Prostate gland (tissue), 2 donors: ENCODE measurements around the gene VAMP5. TPM values are rescaled to one million over a fixed set of nuclear protein-coding genes. Genes with fewer than 3 reads are reported as not detected.

Experiments
- DNase-seq: peaks from one replicate; pipeline ENCODE4 v3.0.0-alpha.2; 2019; ENCODE audit warnings: low spot score
- H3K27ac ChIP-seq, 2 donors: fragments of 200-600 bp; sonication (generic); 2 replicates each; pipeline ENCODE4 v1.5.1; 2017 to 2019
- H3K27me3 ChIP-seq: fragments of 200-600 bp; sonication (generic); replicated peaks from 2 replicates; pipeline ENCODE4 v1.5.1; 2019; ENCODE audit not compliant: insufficient read depth
- H3K36me3 ChIP-seq, 2 donors: fragments of 200-600 bp; sonication (generic); 1 replicate in 1 of 2; 2 replicates in 1 of 2; pipeline versions ENCODE4 v1.5.1 to v1.8.1; 2017 to 2019
- H3K4me1 ChIP-seq: fragments of 200-600 bp; sonication (generic); replicated peaks from 2 replicates; pipeline ENCODE4 v1.5.1; 2019
- H3K4me3 ChIP-seq, 2 donors: fragments of 200-600 bp; sonication (generic); 2 replicates each; pipeline ENCODE4 v1.5.1; 2017 to 2019
- H3K9me3 ChIP-seq: fragments of 200-600 bp; sonication (generic); 2 replicates; pipeline ENCODE4 v1.5.1; 2017
- CTCF ChIP-seq, 4 experiments: fragments of 200-600 bp in 2 of 4; fragments of 450-650 bp in 2 of 4; sonication (generic) in 2 of 4; IDR thresholded peaks; 1 replicate in 3 of 4; 2 replicates in 1 of 4; pipeline ENCODE4 v1.5.1; 2016 to 2019; ENCODE audit warnings: antibody characterized with exemption in 4 of 4, mild to moderate bottlenecking in 2 of 4, moderate library complexity in 2 of 4
- POLR2A ChIP-seq: fragments of 450-650 bp; IDR thresholded peaks from one replicate; pipeline ENCODE4 v1.6.1; 2016; ENCODE audit warnings: antibody characterized with exemption, mild to moderate bottlenecking
- POLR2AphosphoS5 ChIP-seq: sonication (generic); formaldehyde crosslinking; IDR thresholded peaks from one replicate; pipeline ENCODE4 v1.6.1; 2017; ENCODE audit warnings: antibody characterized with exemption
- WGBS: methylation state at CpG from one replicate; pipeline ENCODE4 v1.1.5; 2018; 5-methylcytosine and 5-hydroxymethylcytosine counted together
- intact Hi-C: fragments of 100-400 bp; cut with DNase I; formaldehyde crosslinking; loops from one replicate; pipeline ENCODE4 v1.14.2; 2022
- total RNA-seq, 2 donors: library from RNA; depleted of rRNA; stranded (reverse); fragments of >200 nt; gene quantifications; one replicate each; pipeline ENCODE4 v1.1.0, GENCODE V29; 2016

Gene VAMP5, protein sequence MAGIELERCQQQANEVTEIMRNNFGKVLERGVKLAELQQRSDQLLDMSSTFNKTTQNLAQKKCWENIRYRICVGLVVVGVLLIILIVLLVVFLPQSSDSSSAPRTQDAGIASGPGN
- total RNA-seq: 10 to 100 TPM in 1 of 2 donors, 1 to 10 TPM in 1; 8.4 to 27.0 TPM

GRCh38 chr2:85584354-85584856 is at the start of gene VAMP5:
Gene VAMP5, plus strand, starts transcription at chr2:85584431. Its CDS starts 60 bp downstream, at chr2:85584491.
- H3K4me1 ChIP-seq: peaks cover 13% of the 10 kb centered on the region
- H3K4me3 ChIP-seq: peak within 1 kb of the TSS; percentile 42 to 43
- H3K9me3 ChIP-seq: no peaks in the 10 kb centered on the region
- WGBS: 17% methylated on average over 25 of the region's 52 CpGs
- no peak for DNase-seq
- no peaks in the 10 kb centered on the region for H3K36me3 ChIP-seq
- H3K27ac ChIP-seq: peak within 1 kb of the TSS; percentile 76 to 86
- intact Hi-C loops: no loop called here
- TF ChIP-seq POLR2AphosphoS5 (no peak), CTCF (IDR thresholded peaks at IDR 0.05) (no peak), POLR2A (no peak)
- no peaks in the 10 kb centered on the region for H3K27me3 ChIP-seq

DNA sequence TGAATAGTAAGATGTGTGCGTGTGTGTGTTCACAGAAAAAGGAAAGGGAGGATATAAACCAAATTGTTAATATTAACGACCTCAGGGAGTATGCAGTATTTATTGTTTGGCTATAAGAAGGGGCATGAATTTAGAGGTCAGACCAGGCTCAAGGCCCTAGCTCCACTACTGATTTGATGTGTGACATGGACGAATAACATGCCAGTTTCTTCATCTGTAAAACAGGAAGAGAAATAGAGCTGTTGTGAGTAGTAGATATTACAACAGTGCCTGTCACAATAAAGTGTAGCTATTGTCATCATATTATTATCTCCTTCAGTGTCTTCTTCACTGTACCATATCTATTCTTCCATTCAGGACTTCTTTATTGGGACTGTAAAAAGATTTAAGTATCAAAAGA is 49.4 kb upstream of the VAMP5 start:
- Histone ChIP-seq H3K9me3 (no peaks in the 10 kb centered on the region), H3K27me3 (no peaks in the 10 kb centered on the region), H3K27ac (no peak overlapping the region), H3K36me3 (no peaks in the 10 kb centered on the region), H3K4me1 (peaks cover 8% of the 10 kb centered on the region), H3K4me3 (no peak overlapping the region)
- no peak for DNase-seq
- intact Hi-C loops: no loop called here
- TF ChIP-seq POLR2A (no peak), CTCF (IDR thresholded peaks at IDR 0.05) (no peak), POLR2AphosphoS5 (no peak)
- 75% methylated on average over 3 of the region's 3 CpGs for WGBS

DNA sequence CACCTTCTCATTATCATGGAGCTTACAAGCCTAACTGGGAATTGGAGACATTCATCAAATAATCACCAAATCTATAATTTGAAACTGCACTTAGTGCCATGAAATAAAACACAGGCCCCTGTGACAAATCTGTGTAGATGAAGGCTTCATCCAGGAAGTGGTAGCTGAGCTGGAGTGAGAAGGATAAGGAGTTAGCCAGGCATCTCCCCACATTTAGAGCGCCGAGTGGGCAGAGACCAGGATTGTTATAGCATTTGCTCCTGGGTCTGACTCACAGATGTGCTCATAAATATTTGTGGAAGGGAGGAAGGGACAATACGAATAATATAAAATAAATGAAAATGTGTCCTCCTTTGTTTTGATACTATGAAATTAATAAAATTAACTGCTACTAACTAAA is 47.8 kb upstream of the VAMP5 start:
- Histone ChIP-seq H3K27me3 (no peaks in the 10 kb centered on the region), H3K27ac (peak overlapping the region; percentile 98), H3K36me3 (no peaks in the 10 kb centered on the region), H3K4me3 (no peak overlapping the region), H3K4me1 (peaks cover 8% of the 10 kb centered on the region), H3K9me3 (no peaks in the 10 kb centered on the region)
- intact Hi-C loops: no loop called here
- DNase-seq: no peak
- WGBS: 40% methylated on average over 3 of the region's 3 CpGs
- TF ChIP-seq CTCF (IDR thresholded peaks at IDR 0.05) (no peak), POLR2AphosphoS5 (no peak), POLR2A (no peak)

GRCh38 chr2:85537600-85538506 is 46.4 kb upstream of the VAMP5 start:
- Histone ChIP-seq H3K36me3 (peaks cover 0 to 2% of the 10 kb centered on the region in 2 donors), H3K27ac (peak overlapping the region; percentile 98), H3K4me3 (peak overlapping the region; percentile 88 to 90), H3K27me3 (no peaks in the 10 kb centered on the region), H3K9me3 (no peaks in the 10 kb centered on the region), H3K4me1 (peaks cover 8% of the 10 kb centered on the region)
- intact Hi-C loops: no loop called here
- peak; percentile 75 for DNase-seq
- WGBS: 1% methylated on average over 34 of the region's 35 CpGs
- TF ChIP-seq POLR2AphosphoS5: peak; percentile 71
- no peak for TF ChIP-seq POLR2A
- TF ChIP-seq CTCF (IDR thresholded peaks at IDR 0.05): peak in 1 of 4 experiments; percentile 34
